MM.1S (cell line): ENCODE measurements around the gene ZFYVE28.

Source experiments
- EZH2 ChIP-seq: fragments of 300-600 bp; sonication (generic); optimal IDR thresholded peaks from 2 replicates; pipeline ENCODE3; 2017; ENCODE audit warnings: low read depth, mild to moderate bottlenecking, antibody characterized with exemption, low read length, mixed read lengths
- TF ChIP-seq, protein P1 (sequence below): fragments of 300-600 bp; sonication (generic); IDR thresholded peaks from 2 replicates; pipeline ENCODE4 v1.5.1; 2016; ENCODE audit warnings: antibody characterized with exemption, low read length, mixed read lengths

GRCh38 chr4:2451036-2451520, 32.6 kb upstream of the ZFYVE28 start:
- no peak for TF ChIP-seq EZH2
- TF ChIP-seq, protein P1, sequence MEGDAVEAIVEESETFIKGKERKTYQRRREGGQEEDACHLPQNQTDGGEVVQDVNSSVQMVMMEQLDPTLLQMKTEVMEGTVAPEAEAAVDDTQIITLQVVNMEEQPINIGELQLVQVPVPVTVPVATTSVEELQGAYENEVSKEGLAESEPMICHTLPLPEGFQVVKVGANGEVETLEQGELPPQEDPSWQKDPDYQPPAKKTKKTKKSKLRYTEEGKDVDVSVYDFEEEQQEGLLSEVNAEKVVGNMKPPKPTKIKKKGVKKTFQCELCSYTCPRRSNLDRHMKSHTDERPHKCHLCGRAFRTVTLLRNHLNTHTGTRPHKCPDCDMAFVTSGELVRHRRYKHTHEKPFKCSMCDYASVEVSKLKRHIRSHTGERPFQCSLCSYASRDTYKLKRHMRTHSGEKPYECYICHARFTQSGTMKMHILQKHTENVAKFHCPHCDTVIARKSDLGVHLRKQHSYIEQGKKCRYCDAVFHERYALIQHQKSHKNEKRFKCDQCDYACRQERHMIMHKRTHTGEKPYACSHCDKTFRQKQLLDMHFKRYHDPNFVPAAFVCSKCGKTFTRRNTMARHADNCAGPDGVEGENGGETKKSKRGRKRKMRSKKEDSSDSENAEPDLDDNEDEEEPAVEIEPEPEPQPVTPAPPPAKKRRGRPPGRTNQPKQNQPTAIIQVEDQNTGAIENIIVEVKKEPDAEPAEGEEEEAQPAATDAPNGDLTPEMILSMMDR, result no peak
